Activated T-helper 1 cell treated with Interleukin-2 at 50 U/mL for 16 hours (primary cell): ENCODE data around the gene ACCSL.

Experiments used
- DNase-seq: peaks from one replicate; pipeline ENCODE4 v3.0.0-alpha.2; 2020; ENCODE audit warnings: low read depth

ACCSL gene

GRCh38 chr11:44065161-44065661, 17.4 kb downstream of the ACCSL start:
- no peak for DNase-seq

- peak; percentile 80 for DNase-seq
Measured at GRCh38 chr11:44065841-44066731, 18.3 kb downstream of the ACCSL start, which contains the start of gene ACCS. Gene ACCS (plus strand): TSS chr11:44066270. CDS start chr11:44067628, 1,358 bp downstream.

GRCh38 chr11:44066732-44067141, 19.0 kb downstream of the ACCSL start:
- no peak for DNase-seq

- no peak for DNase-seq
Measured at GRCh38 chr11:44067266-44067665, 19.5 kb downstream of the ACCSL start.

- no peak for DNase-seq
Measured at GRCh38 chr11:44068180-44068579, 20.4 kb downstream of the ACCSL start.

GRCh38 chr11:44071157-44071556, 23.4 kb downstream of the ACCSL start:
- no peak for DNase-seq

- DNase-seq: no peak
Measured at GRCh38 chr11:44072757-44073658, 25.2 kb downstream of the ACCSL start.

GRCh38 chr11:44078794-44079193, 31.0 kb downstream of the ACCSL start:
- DNase-seq: no peak

- no peak for DNase-seq
Measured at GRCh38 chr11:44079376-44079775, 31.6 kb downstream of the ACCSL start.

GRCh38 chr11:44080951-44081350, 33.2 kb downstream of the ACCSL start:
- no peak for DNase-seq

- no peak for DNase-seq
Measured at GRCh38 chr11:44082645-44083044, 34.9 kb downstream of the ACCSL start.

- DNase-seq: no peak
Measured at GRCh38 chr11:44083433-44083832, 35.7 kb downstream of the ACCSL start.

GRCh38 chr11:44083906-44084305, 36.1 kb downstream of the ACCSL start:
- DNase-seq: no peak

- DNase-seq: no peak
Measured at GRCh38 chr11:44085330-44085729, 37.5 kb downstream of the ACCSL start.

GRCh38 chr11:44088377-44088776, 40.6 kb downstream of the ACCSL start:
- DNase-seq: no peak

- DNase-seq: no peak
Measured at GRCh38 chr11:44088871-44089270, 41.1 kb downstream of the ACCSL start.

- DNase-seq: no peak
Measured at GRCh38 chr11:44090539-44090938, 42.8 kb downstream of the ACCSL start.

GRCh38 chr11:44094260-44094868, 46.6 kb downstream of the ACCSL start:
- DNase-seq: peak; percentile 49

- DNase-seq: peak; percentile 80
Measured at GRCh38 chr11:44095506-44096359, 48.0 kb downstream of the ACCSL start, which contains the start of gene EXT2. Gene EXT2 (plus strand): TSS chr11:44095678. CDS start chr11:44107713, 12,035 bp downstream.

GRCh38 chr11:44096360-44097185, 48.8 kb downstream of the ACCSL start:
- peak; percentile 0 for DNase-seq
